Hippocampal formation (tissue), 2 donors: Measurements from ENCODE around the gene USP10.
A peak's percentile ranks its signal among the peaks of the same experiment; 100 is the strongest.

Experiments used
- DNase-seq, 2 donors: peaks; one replicate each; lab custom pipeline; 2025; lab: John Stamatoyannopoulos, UW

Gene USP10

DNA sequence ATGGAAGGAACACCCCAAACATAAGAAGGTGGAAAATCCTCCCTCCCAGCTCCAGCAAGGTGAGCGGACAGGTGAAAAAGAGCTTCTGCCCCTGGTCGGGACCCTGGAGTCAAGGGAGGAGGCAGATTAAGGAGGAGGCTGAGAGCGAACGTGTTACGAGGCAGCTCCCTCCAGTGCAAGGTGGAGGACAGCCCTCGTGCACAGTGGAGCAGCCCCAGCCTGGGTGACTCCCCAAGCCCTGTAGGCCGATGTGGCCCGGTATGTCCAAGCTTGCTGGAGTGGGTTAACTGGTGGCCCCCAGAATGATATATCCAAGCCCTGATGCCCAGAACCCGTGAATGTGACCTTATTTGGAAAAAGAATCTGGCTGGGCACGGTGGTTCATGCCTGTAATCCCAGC is 104.5 kb downstream of the USP10 start:
- no peak for DNase-seq

DNA sequence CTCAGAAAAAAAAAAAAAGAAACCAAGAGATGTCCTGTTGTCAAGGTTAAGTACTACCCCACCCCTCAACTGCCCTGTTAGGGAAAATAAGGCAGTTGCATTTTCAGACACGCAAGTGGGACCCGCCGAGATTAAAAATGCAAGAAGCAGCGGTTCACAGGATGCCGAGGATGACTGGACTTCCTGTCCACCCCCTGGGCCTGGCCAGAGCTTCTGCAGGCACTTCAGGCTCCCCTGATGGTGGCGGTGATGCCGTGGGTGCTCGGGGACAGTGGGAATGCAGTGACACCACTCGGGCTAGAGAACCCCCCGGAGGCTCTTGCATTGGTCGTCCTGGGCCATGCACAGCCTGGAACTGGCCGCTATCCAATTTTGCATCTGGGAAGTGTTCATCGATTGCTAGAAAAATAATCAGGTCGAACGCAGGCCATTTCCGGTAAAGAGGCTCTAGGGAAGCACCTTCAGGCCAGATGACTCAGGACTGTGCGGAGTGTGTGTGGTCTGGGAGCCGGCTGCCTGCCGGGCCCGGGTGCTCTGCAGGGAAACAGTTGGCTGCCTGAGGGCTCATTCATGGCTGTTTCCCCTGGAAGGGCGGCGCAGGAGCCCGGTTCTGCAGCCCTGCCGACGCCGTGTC is 106.6 kb downstream of the USP10 start:
- DNase-seq, result no peak

GRCh38 chr16:84806890-84807258 is 107.1 kb downstream of the USP10 start:
- DNase-seq, result no peak

DNA sequence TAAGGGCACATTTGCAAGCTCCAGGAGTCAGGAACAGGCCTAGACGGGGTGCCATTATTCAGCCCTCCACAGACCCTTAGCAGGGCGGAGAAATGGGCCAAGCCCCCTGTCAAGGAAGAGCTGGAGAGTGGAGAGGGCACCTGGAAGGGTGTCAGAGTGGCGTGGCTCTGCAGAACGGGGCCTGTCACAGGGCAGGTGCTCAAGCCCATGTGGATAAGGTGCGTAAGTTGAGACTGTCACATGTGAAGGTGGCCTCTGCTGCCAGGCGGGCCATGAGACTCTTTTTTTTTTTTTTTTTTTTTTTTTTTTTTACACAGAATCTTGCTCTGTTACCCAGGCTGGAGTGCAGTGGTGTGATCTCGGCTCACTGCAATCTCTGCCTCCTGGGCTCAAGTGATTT is 108.0 kb downstream of the USP10 start:
- DNase-seq, result no peak

DNA sequence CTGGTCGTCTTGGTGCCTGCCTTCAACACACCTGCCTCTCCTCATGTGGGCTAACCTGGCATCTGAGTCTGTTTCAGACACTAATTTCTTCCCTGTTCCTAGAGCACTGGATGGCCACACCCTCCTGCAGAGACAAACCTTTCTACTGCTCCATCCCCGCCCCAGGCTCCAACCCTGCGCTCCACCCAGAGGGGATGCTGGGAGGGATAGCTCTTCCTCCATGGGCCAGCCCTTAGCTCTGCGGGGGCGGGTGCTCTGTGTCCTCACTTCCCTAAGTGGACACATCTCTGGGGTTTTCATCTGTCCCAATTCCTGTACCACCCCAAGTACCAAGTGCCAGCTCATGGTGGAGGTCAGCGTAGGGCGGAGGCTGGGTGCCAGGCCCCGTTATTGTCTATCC is 109.0 kb downstream of the USP10 start:
- DNase-seq, result no peak

- peak in 1 of 2 donors; percentile 9 for DNase-seq
These were observed 110.9 kb downstream of the USP10 start for GRCh38 chr16:84810518-84811273.

- DNase-seq, result no peak
These were observed 111.7 kb downstream of the USP10 start for GRCh38 chr16:84811529-84811928.

- DNase-seq, result no peak
These were observed 113.5 kb downstream of the USP10 start for GRCh38 chr16:84813141-84813934.

- DNase-seq, result no peak
These were observed 115.7 kb downstream of the USP10 start for GRCh38 chr16:84815462-84815861.

- DNase-seq, result no peak
These were observed 116.2 kb downstream of the USP10 start for GRCh38 chr16:84816023-84816422.

GRCh38 chr16:84816485-84816884 is 116.7 kb downstream of the USP10 start:
- DNase-seq, result no peak

GRCh38 chr16:84817206-84817605 is 117.4 kb downstream of the USP10 start:
- DNase-seq, result no peak

GRCh38 chr16:84817613-84818012 is 117.8 kb downstream of the USP10 start:
- DNase-seq, result no peak

GRCh38 chr16:84818133-84818532 is 118.3 kb downstream of the USP10 start:
- DNase-seq, result no peak

- DNase-seq, result no peak
These were observed 119.3 kb downstream of the USP10 start for GRCh38 chr16:84818989-84819643.

- DNase-seq, result peak; percentile 44 to 82
These were observed 120.0 kb downstream of the USP10 start, which contains the start of gene CRISPLD2 for GRCh38 chr16:84819644-84820304. TSS of gene CRISPLD2 (plus strand) at chr16:84819985. CDS start at chr16:84838496, 18,511 bp downstream.

DNA sequence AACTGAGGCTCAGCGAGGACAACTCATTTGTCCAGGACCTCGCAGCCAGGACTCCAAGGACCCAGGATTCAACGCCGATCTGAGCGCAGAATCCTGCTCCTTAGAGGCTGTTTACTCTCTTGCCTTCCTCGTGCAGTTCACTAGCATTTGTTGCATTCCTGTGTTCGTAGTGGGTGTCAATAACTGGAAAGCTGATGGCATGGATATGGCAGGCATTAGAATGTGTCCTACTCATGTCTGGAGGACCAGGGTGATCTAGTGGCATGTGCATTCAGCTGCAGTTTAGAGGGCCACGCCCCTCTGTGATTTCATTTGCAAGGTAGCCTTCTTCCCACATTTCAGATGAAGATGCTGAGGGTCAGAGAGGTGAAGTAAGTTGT is 120.5 kb downstream of the USP10 start:
- DNase-seq, result no peak

GRCh38 chr16:84820771-84821170 is 121.0 kb downstream of the USP10 start:
- no peak for DNase-seq

GRCh38 chr16:84821179-84821578 is 121.4 kb downstream of the USP10 start:
- no peak for DNase-seq

- DNase-seq, result no peak
These were observed 122.2 kb downstream of the USP10 start for GRCh38 chr16:84821728-84822689.

DNA sequence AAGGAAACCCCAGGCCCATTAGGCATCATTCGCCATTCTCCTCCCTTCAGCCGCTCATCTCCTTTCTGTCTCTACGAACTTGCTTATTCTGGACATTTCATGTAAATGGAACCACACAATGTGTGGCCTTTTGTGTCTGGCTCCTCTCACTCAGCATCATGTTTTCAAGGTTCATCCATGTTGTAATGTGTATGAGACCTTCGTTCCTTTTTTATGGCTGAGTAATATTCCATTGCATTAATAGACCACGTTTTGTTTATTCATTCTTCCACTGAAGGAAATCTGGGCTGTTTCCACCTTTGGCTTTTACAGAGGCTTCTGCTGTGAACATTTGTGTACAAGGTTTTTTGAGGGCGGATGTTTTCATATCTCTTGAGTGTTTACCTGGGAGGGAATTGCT is 123.2 kb downstream of the USP10 start:
- no peak for DNase-seq
